Progenitor cell of endocrine pancreas (in vitro differentiated cells): Measurements from ENCODE around the gene ASB15. TPM values are rescaled to one million over a fixed set of nuclear protein-coding genes. Genes with fewer than 3 reads are reported as not detected.
"Not testable (repeated sequence)": the region's sequence is repeated elsewhere in the genome, so short reads cannot be mapped to it uniquely, and the experiment has no call there.

ENCODE experiments used
- DNase-seq: peaks from one replicate; pipeline ENCODE4 v3.0.0; 2021; ENCODE audit warnings: low spot score; ENCODE audit not compliant: unreplicated experiment
- H3K27ac Mint-ChIP-seq: 2 replicates; pipeline ENCODE4 v1.8.0; 2021; ENCODE audit warnings: mild to moderate bottlenecking, moderate library complexity, mixed read lengths
- H3K27me3 Mint-ChIP-seq: 2 replicates; pipeline ENCODE4 v1.8.0; 2021; ENCODE audit warnings: mixed read lengths
- H3K36me3 Mint-ChIP-seq: 2 replicates; pipeline ENCODE4 v1.8.0; 2022; ENCODE audit warnings: mixed read lengths; ENCODE audit not compliant: insufficient read depth
- H3K4me1 Mint-ChIP-seq: 2 replicates; pipeline ENCODE4 v1.8.0; 2021; ENCODE audit warnings: low read depth, mixed read lengths
- H3K4me3 Mint-ChIP-seq: 2 replicates; pipeline ENCODE4 v1.8.0; 2021; ENCODE audit warnings: low read depth, mild to moderate bottlenecking, moderate library complexity, mixed read lengths
- H3K9me3 Mint-ChIP-seq: 2 replicates; pipeline ENCODE4 v1.8.0; 2021; ENCODE audit warnings: low read depth, mixed read lengths
- long read RNA-seq: library from polyadenylated mRNA; unstranded; transcript quantifications from one replicate; pipeline ENCODE4 v2.0.0, GENCODE V29; 2020
- total RNA-seq: library from RNA; stranded (reverse); gene quantifications from 2 replicates; pipeline ENCODE4 v1.2.1, GENCODE V29; 2021
- TF ChIP-seq, protein P1 (sequence below): fragments of 200-600 bp; sonication (generic); IDR thresholded peaks from one replicate; pipeline ENCODE4 v1.5.0; 2021; ENCODE audit warnings: antibody characterized with exemption, mild to moderate bottlenecking; ENCODE audit not compliant: unreplicated experiment

The ASB15 gene
- not detected in 2 replicates for total RNA-seq
- long read RNA-seq = 0 reads

DNA sequence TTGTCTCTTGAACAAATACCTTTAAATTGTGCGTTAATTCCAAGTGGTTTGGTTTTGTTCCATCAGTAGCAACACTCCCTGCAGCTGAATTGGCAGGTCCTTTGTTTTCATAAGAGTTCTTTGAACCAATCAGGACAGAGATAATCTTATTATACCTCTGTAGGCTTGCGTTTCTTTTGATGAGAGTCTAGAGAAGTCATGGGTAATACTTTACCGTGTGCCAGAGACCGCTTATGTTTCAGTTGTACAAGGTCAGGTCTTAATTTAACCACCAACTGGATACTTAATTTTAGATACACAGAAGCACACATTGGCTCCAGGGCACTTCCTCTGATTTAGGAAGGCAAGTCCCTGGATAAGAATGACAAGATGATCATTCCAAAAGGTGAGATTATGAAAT lies at the start of gene ASB15:
TSS of gene ASB15 (plus strand) at position 292 of the 400 bp plus-strand sequence. CDS start 12,682 bp downstream, outside the sequence.
- DNase-seq = no peak
- Mint-ChIP-seq H3K27ac (no peak within 1 kb of the TSS), H3K36me3 (no peaks in the 10 kb centered on the region), H3K4me1 (peaks cover 5% of the 10 kb centered on the region), H3K27me3 (no peaks in the 10 kb centered on the region), H3K4me3 (no peak within 1 kb of the TSS), H3K9me3 (no peaks in the 10 kb centered on the region)
- TF ChIP-seq, protein P1, sequence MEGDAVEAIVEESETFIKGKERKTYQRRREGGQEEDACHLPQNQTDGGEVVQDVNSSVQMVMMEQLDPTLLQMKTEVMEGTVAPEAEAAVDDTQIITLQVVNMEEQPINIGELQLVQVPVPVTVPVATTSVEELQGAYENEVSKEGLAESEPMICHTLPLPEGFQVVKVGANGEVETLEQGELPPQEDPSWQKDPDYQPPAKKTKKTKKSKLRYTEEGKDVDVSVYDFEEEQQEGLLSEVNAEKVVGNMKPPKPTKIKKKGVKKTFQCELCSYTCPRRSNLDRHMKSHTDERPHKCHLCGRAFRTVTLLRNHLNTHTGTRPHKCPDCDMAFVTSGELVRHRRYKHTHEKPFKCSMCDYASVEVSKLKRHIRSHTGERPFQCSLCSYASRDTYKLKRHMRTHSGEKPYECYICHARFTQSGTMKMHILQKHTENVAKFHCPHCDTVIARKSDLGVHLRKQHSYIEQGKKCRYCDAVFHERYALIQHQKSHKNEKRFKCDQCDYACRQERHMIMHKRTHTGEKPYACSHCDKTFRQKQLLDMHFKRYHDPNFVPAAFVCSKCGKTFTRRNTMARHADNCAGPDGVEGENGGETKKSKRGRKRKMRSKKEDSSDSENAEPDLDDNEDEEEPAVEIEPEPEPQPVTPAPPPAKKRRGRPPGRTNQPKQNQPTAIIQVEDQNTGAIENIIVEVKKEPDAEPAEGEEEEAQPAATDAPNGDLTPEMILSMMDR = no peak

DNA sequence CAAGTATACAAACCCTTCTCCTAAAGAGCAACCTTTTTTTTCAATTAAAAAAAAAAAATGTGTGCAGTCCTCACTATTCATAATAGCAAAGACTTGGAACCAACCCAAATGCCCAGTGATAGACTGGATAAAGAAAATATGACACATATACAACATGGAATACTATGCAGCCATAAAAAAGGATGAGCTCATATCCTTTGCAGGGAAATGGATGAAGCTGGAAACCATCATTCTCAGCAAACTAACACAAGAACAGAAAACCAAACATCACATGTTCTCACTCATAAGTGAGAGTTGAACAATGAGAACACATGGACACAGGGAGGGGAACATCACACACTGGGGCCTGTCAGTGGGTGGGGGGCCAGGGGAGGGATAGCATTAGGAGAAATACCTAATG lies 49.5 kb upstream of the ASB15 start:
- H3K27ac Mint-ChIP-seq, H3K27me3 Mint-ChIP-seq, H3K4me1 Mint-ChIP-seq, H3K4me3 Mint-ChIP-seq, H3K9me3 Mint-ChIP-seq, DNase-seq: not testable (repeated sequence)
- peaks cover 18% of the 10 kb centered on the region for H3K36me3 Mint-ChIP-seq

DNA sequence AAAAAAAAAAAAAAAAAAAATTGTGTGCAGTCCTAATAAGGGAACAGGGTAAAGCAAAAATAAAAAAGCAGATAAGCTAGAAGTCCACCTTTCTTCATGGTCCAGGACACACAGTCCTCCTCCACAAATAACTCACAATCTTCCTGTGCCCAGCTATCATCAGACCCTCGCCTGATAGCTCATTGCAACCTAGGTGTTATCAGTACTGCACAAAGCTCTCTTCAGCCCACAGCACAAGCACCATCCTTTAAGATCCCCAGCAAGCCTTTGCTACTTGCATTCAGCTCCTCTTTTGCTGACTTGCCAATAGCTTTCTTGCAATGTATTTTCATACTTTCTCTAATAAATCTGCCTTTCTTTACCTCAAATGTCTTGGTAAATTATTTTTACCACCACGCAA lies 49.0 kb upstream of the ASB15 start:
- H3K9me3 Mint-ChIP-seq = no peaks in the 10 kb centered on the region
- TF ChIP-seq, protein P1 = no peak
- H3K4me3 Mint-ChIP-seq = no peak overlapping the region
- peaks cover 4% of the 10 kb centered on the region for H3K4me1 Mint-ChIP-seq
- H3K27me3 Mint-ChIP-seq = no peaks in the 10 kb centered on the region
- peaks cover 18% of the 10 kb centered on the region for H3K36me3 Mint-ChIP-seq
- no peak overlapping the region for H3K27ac Mint-ChIP-seq
- DNase-seq = no peak

DNA sequence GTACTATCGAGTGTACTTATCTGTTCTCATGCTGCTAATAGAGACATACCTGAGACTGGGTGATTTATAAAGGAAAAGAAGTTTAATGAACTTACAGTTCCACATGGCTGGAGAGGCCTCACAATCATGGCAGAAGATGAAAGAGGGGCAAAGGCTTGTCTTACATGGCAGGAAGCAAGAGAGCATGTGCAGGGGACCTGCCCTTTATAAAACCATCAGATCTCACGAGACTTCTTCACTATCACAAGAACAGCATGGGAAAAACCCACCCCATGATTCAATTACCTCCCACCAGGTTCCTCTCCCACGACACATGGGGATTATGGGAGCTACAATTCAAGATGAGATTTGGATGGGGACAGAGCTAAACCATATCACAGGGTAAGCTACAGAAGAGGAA lies 48.5 kb upstream of the ASB15 start:
- peaks cover 18% of the 10 kb centered on the region for H3K36me3 Mint-ChIP-seq
- no peak overlapping the region for H3K4me3 Mint-ChIP-seq
- no peaks in the 10 kb centered on the region for H3K9me3 Mint-ChIP-seq
- no peak for DNase-seq
- H3K4me1 Mint-ChIP-seq = peaks cover 4% of the 10 kb centered on the region
- TF ChIP-seq, protein P1 = no peak
- H3K27ac Mint-ChIP-seq = no peak overlapping the region
- no peaks in the 10 kb centered on the region for H3K27me3 Mint-ChIP-seq

DNA sequence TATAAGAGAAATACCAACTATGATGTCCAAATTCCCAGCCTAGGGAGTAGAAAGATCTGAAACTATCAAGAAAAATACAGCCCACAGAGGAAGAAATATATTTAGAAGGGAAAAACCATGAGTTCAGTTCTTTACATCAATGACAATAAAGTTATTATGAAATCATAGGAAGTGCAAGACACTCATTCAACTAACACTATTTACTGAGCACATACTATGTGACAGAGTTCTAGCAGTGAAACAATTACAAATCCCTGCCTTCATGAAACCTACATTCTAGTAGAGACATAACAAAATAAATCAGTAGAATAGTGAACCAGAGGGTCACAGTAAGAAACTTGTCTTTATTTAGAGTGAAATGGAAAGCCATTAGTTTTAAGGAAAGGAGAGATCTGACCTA lies 46.1 kb upstream of the ASB15 start:
- Mint-ChIP-seq H3K4me3 (no peak overlapping the region), H3K9me3 (no peaks in the 10 kb centered on the region), H3K36me3 (peaks cover 9% of the 10 kb centered on the region), H3K27me3 (no peaks in the 10 kb centered on the region), H3K4me1 (peaks cover 5% of the 10 kb centered on the region), H3K27ac (no peak overlapping the region)
- no peak for DNase-seq
- TF ChIP-seq, protein P1 = no peak

DNA sequence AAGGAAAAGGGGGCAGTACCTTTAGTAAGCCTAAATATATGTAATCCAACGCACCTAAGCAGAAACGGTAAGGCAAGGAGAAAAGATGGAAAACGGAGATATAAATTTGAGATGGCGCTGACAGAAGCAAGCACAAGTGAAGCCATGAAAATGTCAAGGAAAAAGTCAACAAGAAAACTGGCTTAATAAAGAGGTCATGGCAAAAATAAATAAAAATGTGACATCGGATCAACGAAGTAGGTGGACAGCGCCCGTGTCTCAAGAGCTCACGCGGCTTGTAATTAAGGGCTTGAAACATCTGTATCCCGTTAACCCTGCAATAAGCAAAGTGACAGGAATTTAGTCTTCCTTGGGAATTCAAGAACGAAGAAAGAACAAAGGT lies 44.6 kb upstream of the ASB15 start:
- no peaks in the 10 kb centered on the region for H3K27me3 Mint-ChIP-seq
- peaks cover 9% of the 10 kb centered on the region for H3K36me3 Mint-ChIP-seq
- TF ChIP-seq, protein P1 = no peak
- H3K27ac Mint-ChIP-seq = no peak overlapping the region
- no peak overlapping the region for H3K4me3 Mint-ChIP-seq
- no peaks in the 10 kb centered on the region for H3K9me3 Mint-ChIP-seq
- peaks cover 4% of the 10 kb centered on the region for H3K4me1 Mint-ChIP-seq
- DNase-seq = no peak
